NCI-H748 (cell line): Measurements from ENCODE around the gene EMC9.

Experiments used
- DNase-seq: peaks from one replicate; lab custom pipeline; 2025; ENCODE audit not compliant: unreplicated experiment; lab: John Stamatoyannopoulos, UW

EMC9 gene

GRCh38 chr14:24149302-24149969 lies 8.0 kb upstream of the EMC9 start:
- DNase-seq = no peak

GRCh38 chr14:24147761-24148428 lies 6.5 kb upstream of the EMC9 start:
- no peak for DNase-seq

- peak; percentile 98 for DNase-seq
Observed at GRCh38 chr14:24146978-24147760, 5.8 kb upstream of the EMC9 start, which contains the start of gene RNF31. Gene RNF31, plus strand, starts transcription at chr14:24147498. Its CDS starts 201 bp downstream, at chr14:24147699.

GRCh38 chr14:24146453-24146977 lies 5.1 kb upstream of the EMC9 start, which contains the start of gene PSME2:
Gene PSME2, minus strand, starts transcription at chr14:24146610. Its CDS starts 29 bp downstream, at chr14:24146581.
- peak; percentile 98 for DNase-seq

GRCh38 chr14:24145690-24146452 lies 4.5 kb upstream of the EMC9 start:
- peak; percentile 63 for DNase-seq

GRCh38 chr14:24145219-24145618 lies 3.8 kb upstream of the EMC9 start:
- DNase-seq = no peak

- no peak for DNase-seq
Observed at GRCh38 chr14:24144451-24144850, 3.1 kb upstream of the EMC9 start.

- no peak for DNase-seq
Observed at GRCh38 chr14:24143511-24143910, 2.1 kb upstream of the EMC9 start.

GRCh38 chr14:24139272-24139934 lies 2.0 kb downstream of the EMC9 start:
- DNase-seq = no peak

GRCh38 chr14:24138396-24139271 lies 2.8 kb downstream of the EMC9 start:
- no peak for DNase-seq

GRCh38 chr14:24137529-24138395 lies 3.6 kb downstream of the EMC9 start:
- no peak for DNase-seq

- no peak for DNase-seq
Observed at GRCh38 chr14:24136684-24137528, 4.5 kb downstream of the EMC9 start.

- peak; percentile 93 for DNase-seq
Observed at GRCh38 chr14:24135834-24136683, 5.3 kb downstream of the EMC9 start, which contains the start of gene PSME1. Gene PSME1, plus strand, starts transcription at chr14:24136194. Its CDS starts 69 bp downstream, at chr14:24136263.

- DNase-seq = no peak
Observed at GRCh38 chr14:24135584-24135833, 5.9 kb downstream of the EMC9 start.

- no peak for DNase-seq
Observed at GRCh38 chr14:24133735-24134134, 7.7 kb downstream of the EMC9 start.

GRCh38 chr14:24132976-24133375 lies 8.4 kb downstream of the EMC9 start:
- no peak for DNase-seq
